GM21717 (cell line): ENCODE measurements around the gene LCORL.

Source experiments
- ATAC-seq: cut with Tn5 transposase; IDR thresholded peaks from one replicate; pipeline ENCODE4 v1.9.1; 2021; ENCODE audit warnings: mild to moderate bottlenecking, moderate library complexity; ENCODE audit not compliant: unreplicated experiment

LCORL gene

GRCh38 chr4:17939054-17939453 lies 82.5 kb downstream of the LCORL start:
- ATAC-seq = no peak

GRCh38 chr4:17934286-17934685 lies 87.3 kb downstream of the LCORL start:
- ATAC-seq = no peak

- no peak for ATAC-seq
Observed at GRCh38 chr4:17933126-17933525, 88.4 kb downstream of the LCORL start.

- no peak for ATAC-seq
Observed at GRCh38 chr4:17932041-17932440, 89.5 kb downstream of the LCORL start.

- no peak for ATAC-seq
Observed at GRCh38 chr4:17930256-17930655, 91.3 kb downstream of the LCORL start.

- ATAC-seq = no peak
Observed at GRCh38 chr4:17924189-17924588, 97.4 kb downstream of the LCORL start.

- ATAC-seq = no peak
Observed at GRCh38 chr4:17921451-17921850, 100.1 kb downstream of the LCORL start.

- ATAC-seq = no peak
Observed at GRCh38 chr4:17920681-17921080, 100.9 kb downstream of the LCORL start.

GRCh38 chr4:17915439-17915838 lies 106.1 kb downstream of the LCORL start:
- ATAC-seq = no peak

GRCh38 chr4:17912011-17912410 lies 109.5 kb downstream of the LCORL start:
- ATAC-seq = no peak

- ATAC-seq = no peak
Observed at GRCh38 chr4:17911608-17912007, 109.9 kb downstream of the LCORL start.

- no peak for ATAC-seq
Observed at GRCh38 chr4:17898553-17899055, 123.0 kb downstream of the LCORL start.

- no peak for ATAC-seq
Observed at GRCh38 chr4:17895481-17895880, 126.1 kb downstream of the LCORL start.

GRCh38 chr4:17894421-17894820 lies 127.1 kb downstream of the LCORL start:
- ATAC-seq = no peak

GRCh38 chr4:17889692-17890091 lies 131.9 kb downstream of the LCORL start:
- no peak for ATAC-seq

GRCh38 chr4:17884511-17884910 lies 137.0 kb downstream of the LCORL start:
- no peak for ATAC-seq

GRCh38 chr4:17884063-17884462 lies 137.5 kb downstream of the LCORL start:
- no peak for ATAC-seq

- ATAC-seq = no peak
Observed at GRCh38 chr4:17877661-17878060, 143.9 kb downstream of the LCORL start.

GRCh38 chr4:17876943-17877342 lies 144.6 kb downstream of the LCORL start:
- no peak for ATAC-seq

GRCh38 chr4:17875402-17876070 lies 146.0 kb downstream of the LCORL start:
- ATAC-seq = peak; percentile 97

GRCh38 chr4:17869327-17869726 lies 152.2 kb downstream of the LCORL start:
- ATAC-seq = no peak

- no peak for ATAC-seq
Observed at GRCh38 chr4:17867276-17867675, 154.3 kb downstream of the LCORL start.

GRCh38 chr4:17866810-17867209 lies 154.7 kb downstream of the LCORL start:
- no peak for ATAC-seq
